GM19240 (cell line): ENCODE data around the gene C22orf39.

Experiments
- DNase-seq: peaks from one replicate; pipeline ENCODE4 v3.0.0; 2011; ENCODE audit warnings: low spot score; ENCODE audit not compliant: insufficient read length

Gene C22orf39

GRCh38 chr22:19430890-19431541 is 16.5 kb downstream of the C22orf39 start:
- DNase-seq, result no peak

DNA sequence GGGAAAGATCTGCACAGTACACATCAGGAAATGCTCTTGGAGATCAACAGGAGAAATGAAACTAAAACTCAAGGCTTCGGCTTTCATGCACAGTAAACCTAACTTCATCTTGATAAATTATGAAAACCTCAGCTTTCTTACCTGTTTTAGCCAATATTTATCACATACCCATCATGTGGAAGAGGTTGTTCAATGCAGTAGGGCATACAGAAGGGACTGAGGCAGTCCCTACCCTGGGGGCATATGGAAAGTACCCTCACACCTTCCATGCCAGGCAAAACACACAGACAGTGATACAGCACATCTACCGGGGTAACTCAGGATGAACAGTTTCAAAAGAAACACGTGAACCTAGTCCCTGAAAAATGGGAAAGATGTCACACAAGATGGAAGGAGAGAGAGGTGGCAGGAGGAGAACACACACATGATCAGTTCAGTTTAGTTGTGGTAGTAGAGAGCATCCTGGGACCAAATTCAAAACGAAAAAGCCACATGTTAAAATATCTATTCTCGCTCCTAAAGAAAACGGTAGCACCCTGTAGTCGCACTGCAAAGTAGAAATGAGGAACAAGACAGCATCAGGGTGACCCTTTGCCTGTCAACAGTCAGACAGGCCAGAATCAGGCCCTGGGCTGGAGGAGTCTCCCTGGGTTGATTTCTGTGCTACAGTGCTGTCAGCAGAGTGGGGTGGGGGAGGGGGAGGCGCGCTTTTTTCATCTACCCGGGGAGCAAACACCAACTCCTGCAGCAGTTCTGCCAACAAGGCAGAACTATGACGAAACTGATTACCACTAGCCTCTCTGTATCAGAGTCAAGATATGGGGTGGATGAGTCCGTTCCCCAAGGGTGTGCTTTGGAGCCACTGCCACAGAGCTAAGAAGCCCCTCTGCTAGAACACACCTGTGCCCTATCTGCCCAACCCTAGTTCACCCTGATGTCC is 17.3 kb downstream of the C22orf39 start:
- DNase-seq, result peak; percentile 22

DNA sequence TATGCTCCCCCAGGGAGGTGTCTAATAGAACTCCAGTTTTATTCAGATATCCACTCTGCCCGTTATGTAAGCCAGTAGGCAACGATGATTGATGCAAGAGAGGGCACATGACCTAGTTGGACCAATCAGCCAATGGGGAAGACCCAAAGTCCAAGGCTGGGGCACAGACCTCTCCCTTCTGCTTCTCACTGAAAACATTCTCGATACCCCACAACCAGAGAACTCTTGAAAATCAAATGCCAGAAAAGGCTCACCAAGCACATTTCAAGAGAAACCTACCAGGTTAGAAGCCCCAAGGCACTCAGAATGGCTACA is 23.4 kb downstream of the C22orf39 start:
- no peak for DNase-seq

- no peak for DNase-seq
Observed at GRCh38 chr22:19422440-19423301, 24.8 kb downstream of the C22orf39 start.

DNA sequence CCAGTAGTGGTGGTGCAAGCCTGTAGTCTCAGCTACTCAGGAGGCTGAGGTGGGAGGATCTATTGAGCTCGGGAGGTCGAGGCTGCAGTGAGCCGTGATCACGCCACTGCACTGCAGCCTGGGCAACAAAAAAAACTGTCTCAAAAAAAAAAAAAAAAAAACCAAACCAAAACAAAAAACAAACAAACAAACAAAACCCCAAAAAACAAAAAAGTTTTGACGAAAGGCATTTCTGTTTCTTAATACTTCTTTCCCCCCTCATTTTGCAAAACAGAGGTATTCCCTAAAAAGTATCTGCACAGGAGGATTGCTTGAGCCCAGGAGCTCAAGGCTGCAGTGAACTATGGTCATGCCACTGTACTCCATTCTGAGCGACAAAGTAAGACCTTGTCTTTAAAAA is 27.2 kb downstream of the C22orf39 start:
- DNase-seq, result no peak

- DNase-seq, result peak; percentile 26
Observed at GRCh38 chr22:19419464-19420178, 27.9 kb downstream of the C22orf39 start.

DNA sequence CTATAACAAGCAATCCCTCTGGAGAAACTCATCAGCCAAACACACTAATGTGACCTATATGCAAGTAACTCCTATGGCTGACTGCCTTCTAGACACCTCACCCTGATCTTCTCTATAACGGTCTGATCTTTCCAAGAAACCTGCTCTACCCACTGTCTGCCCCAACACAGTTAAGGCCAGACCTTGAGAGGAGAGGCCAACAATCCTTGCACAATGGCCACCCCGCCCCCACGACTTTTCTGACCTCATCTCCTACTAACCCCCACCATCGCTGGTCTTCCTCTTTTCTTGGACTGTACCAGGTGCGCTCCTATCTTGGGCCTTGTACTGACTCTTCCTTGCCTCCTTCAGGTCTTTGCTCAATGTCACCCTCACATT is 28.4 kb downstream of the C22orf39 start:
- no peak for DNase-seq

GRCh38 chr22:19412923-19413322 is 34.6 kb downstream of the C22orf39 start:
- DNase-seq, result no peak

DNA sequence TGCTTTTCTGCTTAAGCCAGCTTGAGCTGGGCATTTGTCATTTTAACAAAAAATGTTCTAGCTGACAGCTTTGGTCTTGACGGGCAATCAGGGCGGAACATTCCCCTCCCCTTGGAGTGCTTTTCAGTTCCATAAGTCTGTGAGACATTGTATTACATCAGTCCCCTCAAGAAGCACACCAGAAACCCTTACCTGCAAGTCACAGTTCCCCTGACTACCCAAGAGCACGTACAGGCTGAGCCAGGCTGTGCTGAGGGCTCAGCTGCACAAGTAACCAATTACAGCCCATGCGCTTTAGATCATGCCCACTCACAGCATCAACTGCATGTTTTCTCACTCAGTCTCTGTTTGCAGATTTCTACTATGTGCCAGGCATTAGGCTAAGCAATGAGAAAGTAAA is 35.0 kb downstream of the C22orf39 start:
- no peak for DNase-seq

DNA sequence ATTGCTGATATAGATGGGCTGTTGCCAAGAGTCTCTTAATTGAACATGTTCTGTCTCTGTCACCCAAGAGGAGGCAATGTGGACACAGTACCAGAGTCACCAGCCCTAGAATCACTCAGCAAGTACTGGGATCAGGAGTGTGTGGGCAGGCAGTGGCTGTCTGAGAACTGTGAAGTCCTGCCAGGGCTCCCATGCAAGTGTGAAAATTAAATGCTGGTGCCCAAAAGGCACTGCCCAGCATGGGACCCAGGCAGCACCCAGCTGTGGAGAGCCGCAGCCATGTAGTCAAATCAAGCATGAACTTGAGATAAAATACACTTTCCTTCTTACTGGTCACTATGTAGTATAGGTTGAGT is 35.8 kb downstream of the C22orf39 start:
- DNase-seq, result no peak

- DNase-seq, result no peak
Observed at GRCh38 chr22:19410941-19411689, 36.4 kb downstream of the C22orf39 start.

DNA sequence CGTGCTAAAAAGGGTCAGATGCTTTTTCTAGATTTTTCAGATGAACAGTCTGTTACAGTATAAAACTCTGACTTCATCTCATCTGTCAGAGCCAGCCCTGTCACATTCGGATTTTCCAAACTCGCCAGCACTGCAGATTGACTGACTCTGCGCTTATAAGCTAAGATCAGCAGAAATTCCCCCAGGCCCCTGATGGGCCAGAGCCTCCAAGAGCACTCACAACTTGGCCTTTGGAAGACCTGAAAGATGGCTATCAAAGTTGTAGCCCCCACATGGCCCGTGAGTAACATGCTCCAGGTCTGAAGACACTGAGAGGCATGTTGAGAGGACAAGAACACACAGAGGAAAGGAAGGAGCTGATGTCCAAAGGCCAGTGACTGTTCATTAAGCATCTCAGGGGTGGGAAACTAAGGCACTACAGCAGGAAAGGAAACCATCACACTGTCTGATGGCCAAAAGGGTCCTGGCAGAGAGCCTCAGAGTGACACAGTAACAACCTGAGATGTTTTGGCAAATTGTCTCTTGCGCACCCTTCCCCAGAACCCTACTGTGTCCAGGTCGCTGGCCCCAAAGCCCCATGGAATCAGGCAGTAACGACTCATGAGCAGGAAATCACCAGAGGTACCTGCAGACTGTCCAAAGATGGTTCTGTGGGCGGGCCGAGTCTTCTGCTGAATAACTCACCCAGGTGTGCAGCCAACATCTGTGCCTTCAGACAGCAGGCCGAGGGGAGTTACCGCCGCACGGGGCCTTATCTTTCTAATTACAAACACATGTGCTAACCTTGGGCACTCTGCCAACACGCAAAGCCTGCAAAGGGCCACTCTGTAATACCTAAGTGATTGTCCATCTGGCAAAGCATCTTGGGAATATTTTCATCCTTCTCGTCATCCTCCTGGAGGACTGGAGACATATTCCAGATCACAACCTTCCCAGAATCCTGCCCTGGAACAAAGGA is 39.6 kb downstream of the C22orf39 start:
- DNase-seq, result no peak

- no peak for DNase-seq
Observed at GRCh38 chr22:19406846-19407245, 40.7 kb downstream of the C22orf39 start.

- DNase-seq, result no peak
Observed at GRCh38 chr22:19406281-19406811, 41.2 kb downstream of the C22orf39 start.

GRCh38 chr22:19405652-19406051 is 41.9 kb downstream of the C22orf39 start:
- no peak for DNase-seq

- DNase-seq, result no peak
Observed at GRCh38 chr22:19405133-19405532, 42.4 kb downstream of the C22orf39 start.

GRCh38 chr22:19404676-19405075 is 42.8 kb downstream of the C22orf39 start:
- DNase-seq, result no peak

GRCh38 chr22:19402642-19403191 is 44.8 kb downstream of the C22orf39 start:
- DNase-seq, result no peak

- DNase-seq, result no peak
Observed at GRCh38 chr22:19401483-19401882, 46.0 kb downstream of the C22orf39 start.
